Lower lobe of right lung (tissue), 2 donors: Measurements from ENCODE around the gene PLS1. TPM values are rescaled to one million over a fixed set of nuclear protein-coding genes. Genes with fewer than 3 reads are reported as not detected.

ENCODE experiments used
- ATAC-seq, 2 donors: fragments of 200-7000 bp; cut with Tn5 transposase; one replicate each; pipeline ENCODE4 v1.9.1; 2020 to 2022; ENCODE audit warnings: mild to moderate bottlenecking in 2 of 2, moderate library complexity in 2 of 2
- DNase-seq: peaks from one replicate; pipeline ENCODE4 v3.0.0-alpha.2; 2020
- H3K27ac ChIP-seq: fragments of 200-600 bp; one replicate; pipeline ENCODE4 v1.8.0; 2022
- H3K27me3 ChIP-seq: fragments of 200-600 bp; one replicate; pipeline ENCODE4 v1.8.0; 2022; ENCODE audit warnings: low read depth
- H3K36me3 ChIP-seq: fragments of 200-600 bp; one replicate; pipeline ENCODE4 v1.8.0; 2022; ENCODE audit warnings: mild to moderate bottlenecking
- H3K4me1 ChIP-seq: fragments of 200-600 bp; one replicate; pipeline ENCODE4 v1.8.0; 2022
- H3K4me3 ChIP-seq: fragments of 200-600 bp; one replicate; pipeline ENCODE4 v1.8.0; 2022; ENCODE audit warnings: mild to moderate bottlenecking
- H3K9me3 ChIP-seq: fragments of 200-600 bp; one replicate; pipeline ENCODE4 v1.8.0; 2022
- intact Hi-C: fragments of 100-400 bp; cut with DNase I; formaldehyde crosslinking; loops from one replicate; pipeline ENCODE4 v1.11.0; 2022
- total RNA-seq: library from RNA; stranded (reverse); fragmentation: NEBNext Ultra II Directional; extraction: Animal tissue kit (Norgen Biotek cat#: 25700); gene quantifications from one replicate; pipeline ENCODE4 v1.2.1, GENCODE V29; 2021
- TF ChIP-seq, protein P1 (sequence below): fragments of 200-600 bp; IDR thresholded peaks from one replicate; pipeline ENCODE4 v1.8.0; 2022; ENCODE audit warnings: antibody characterized with exemption, mild to moderate bottlenecking
- donor health status: DM: no; HTN: yes; CAD: no; lungs with severe emphysema.

The PLS1 gene
- total RNA-seq, 1 donor from 2014 or later = 23.9 TPM

DNA sequence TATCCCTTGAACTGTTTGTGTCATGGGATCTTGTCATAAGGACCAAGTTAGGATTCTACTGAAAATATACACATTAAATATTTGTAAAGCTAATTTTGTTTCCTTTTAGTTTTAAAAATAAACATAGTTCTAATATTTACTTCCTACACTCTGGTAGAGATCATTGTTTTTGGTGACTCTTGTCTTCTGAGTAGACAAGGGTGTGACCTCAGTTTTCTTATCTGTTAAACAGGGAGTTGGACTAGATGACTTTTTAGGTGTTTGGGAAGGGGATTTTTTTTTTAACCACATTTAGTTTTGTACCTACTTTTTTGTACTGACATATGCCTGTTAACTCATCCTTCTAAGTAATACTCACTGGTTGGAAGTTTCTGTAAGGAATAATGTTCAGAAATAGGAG lies 30.8 kb downstream of the PLS1 start:
- no peak for ATAC-seq
- TF ChIP-seq, protein P1, sequence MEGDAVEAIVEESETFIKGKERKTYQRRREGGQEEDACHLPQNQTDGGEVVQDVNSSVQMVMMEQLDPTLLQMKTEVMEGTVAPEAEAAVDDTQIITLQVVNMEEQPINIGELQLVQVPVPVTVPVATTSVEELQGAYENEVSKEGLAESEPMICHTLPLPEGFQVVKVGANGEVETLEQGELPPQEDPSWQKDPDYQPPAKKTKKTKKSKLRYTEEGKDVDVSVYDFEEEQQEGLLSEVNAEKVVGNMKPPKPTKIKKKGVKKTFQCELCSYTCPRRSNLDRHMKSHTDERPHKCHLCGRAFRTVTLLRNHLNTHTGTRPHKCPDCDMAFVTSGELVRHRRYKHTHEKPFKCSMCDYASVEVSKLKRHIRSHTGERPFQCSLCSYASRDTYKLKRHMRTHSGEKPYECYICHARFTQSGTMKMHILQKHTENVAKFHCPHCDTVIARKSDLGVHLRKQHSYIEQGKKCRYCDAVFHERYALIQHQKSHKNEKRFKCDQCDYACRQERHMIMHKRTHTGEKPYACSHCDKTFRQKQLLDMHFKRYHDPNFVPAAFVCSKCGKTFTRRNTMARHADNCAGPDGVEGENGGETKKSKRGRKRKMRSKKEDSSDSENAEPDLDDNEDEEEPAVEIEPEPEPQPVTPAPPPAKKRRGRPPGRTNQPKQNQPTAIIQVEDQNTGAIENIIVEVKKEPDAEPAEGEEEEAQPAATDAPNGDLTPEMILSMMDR = no peak
- Histone ChIP-seq H3K4me3 (no peak overlapping the region), H3K27me3 (no peaks in the 10 kb centered on the region), H3K36me3 (no peaks in the 10 kb centered on the region), H3K27ac (no peak overlapping the region), H3K9me3 (no peaks in the 10 kb centered on the region), H3K4me1 (no peaks in the 10 kb centered on the region)
- intact Hi-C loops = no loop called here
- DNase-seq = no peak

DNA sequence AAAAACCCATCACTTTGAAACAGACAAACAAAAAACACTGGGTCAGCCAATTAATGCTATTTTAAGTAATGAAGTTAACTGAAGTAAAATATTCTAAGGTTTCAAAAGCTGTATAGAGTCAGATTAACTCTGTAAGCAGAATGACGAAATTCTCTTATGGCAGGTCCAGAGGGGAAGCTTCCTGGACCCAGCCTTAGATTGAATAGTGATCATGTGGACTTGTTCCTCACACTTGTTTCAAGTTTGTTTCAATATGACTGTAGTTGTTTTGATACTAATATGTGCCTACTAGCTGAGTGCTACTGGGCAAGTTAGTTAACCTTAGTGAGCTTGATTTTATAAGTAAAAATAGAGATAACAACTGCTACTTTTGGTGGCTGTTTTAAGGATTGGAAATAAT lies 32.6 kb downstream of the PLS1 start:
- DNase-seq (no peak), ATAC-seq (no peak)
- Histone ChIP-seq H3K36me3 (no peaks in the 10 kb centered on the region), H3K4me1 (no peaks in the 10 kb centered on the region), H3K9me3 (no peaks in the 10 kb centered on the region), H3K4me3 (no peak overlapping the region), H3K27ac (no peak overlapping the region), H3K27me3 (no peaks in the 10 kb centered on the region)
- intact Hi-C loops = no loop called here
- TF ChIP-seq, protein P1 = no peak

DNA sequence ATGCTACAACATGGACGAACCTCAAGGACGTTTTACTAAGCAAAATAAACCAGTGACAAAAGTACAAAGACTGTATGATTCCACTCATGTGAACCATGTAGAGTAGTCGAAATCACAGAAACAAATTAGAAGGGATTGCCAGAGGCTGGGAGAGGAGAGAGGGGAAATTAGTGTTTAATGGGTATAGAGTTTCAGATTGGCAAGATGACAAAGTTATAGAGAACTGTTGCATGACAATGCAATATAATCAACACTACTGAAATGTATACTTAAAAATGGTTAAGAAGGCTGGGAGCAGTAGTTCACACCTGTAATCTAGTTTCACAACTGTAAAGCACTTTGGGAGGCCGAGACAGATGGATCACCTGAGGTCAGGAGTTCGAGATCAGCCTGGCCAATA lies 36.9 kb downstream of the PLS1 start:
- Histone ChIP-seq H3K36me3 (no peaks in the 10 kb centered on the region), H3K9me3 (no peaks in the 10 kb centered on the region), H3K27ac (no peak overlapping the region), H3K27me3 (no peaks in the 10 kb centered on the region), H3K4me3 (no peak overlapping the region), H3K4me1 (no peaks in the 10 kb centered on the region)
- no peak for ATAC-seq
- TF ChIP-seq, protein P1 = no peak
- intact Hi-C loops = no loop called here
- DNase-seq = no peak

DNA sequence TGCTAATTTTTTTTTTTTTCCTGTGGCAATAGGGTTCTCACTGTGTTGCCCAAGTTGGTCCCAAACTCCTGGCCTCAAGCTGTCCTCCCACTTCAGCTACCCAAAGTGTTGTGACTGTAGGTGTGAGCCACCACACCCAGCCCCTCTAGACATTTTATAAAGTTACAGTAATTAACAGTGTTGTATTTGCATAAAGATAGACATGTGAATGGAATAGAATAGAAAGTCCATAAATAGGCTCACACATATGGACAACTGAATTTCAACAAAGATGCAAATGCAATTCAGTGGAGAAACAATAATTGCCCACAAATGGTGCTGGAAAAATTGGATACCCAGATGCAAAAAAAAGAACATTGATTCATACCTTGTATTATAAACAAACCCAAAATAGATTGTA lies 39.9 kb downstream of the PLS1 start:
- H3K27me3 ChIP-seq = no peaks in the 10 kb centered on the region

DNA sequence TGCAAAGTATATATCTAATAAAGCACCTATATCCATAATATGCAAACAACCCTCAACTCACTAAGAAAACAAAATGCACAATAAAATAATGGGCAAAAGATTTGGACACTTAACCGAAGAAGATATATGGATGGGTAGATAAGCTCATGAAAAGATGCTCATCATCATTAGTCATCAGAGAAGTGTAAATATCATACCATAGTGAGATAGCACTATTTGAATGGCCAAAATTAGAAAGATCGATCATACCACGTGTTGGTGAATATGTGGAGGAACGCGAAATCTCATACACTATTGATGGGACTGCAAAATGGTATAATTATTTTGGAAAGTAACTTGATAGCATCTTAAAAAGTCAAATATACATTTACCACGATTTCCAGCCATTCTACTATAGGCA lies 40.5 kb downstream of the PLS1 start:
- Histone ChIP-seq H3K9me3 (no peaks in the 10 kb centered on the region), H3K27me3 (no peaks in the 10 kb centered on the region), H3K4me3 (no peak overlapping the region), H3K36me3 (no peaks in the 10 kb centered on the region), H3K4me1 (no peaks in the 10 kb centered on the region), H3K27ac (no peak overlapping the region)
- intact Hi-C loops = no loop called here
- TF ChIP-seq, protein P1 = no peak
- DNase-seq (no peak), ATAC-seq (no peak)

More for the DNA sequence above, 39.9 kb downstream of the PLS1 start:
- DNase-seq (no peak), ATAC-seq (no peak)
- Histone ChIP-seq H3K36me3 (no peaks in the 10 kb centered on the region), H3K27ac (no peak overlapping the region), H3K9me3 (no peaks in the 10 kb centered on the region), H3K4me1 (no peaks in the 10 kb centered on the region), H3K4me3 (no peak overlapping the region)
- intact Hi-C loops = no loop called here
- TF ChIP-seq, protein P1 = no peak

DNA sequence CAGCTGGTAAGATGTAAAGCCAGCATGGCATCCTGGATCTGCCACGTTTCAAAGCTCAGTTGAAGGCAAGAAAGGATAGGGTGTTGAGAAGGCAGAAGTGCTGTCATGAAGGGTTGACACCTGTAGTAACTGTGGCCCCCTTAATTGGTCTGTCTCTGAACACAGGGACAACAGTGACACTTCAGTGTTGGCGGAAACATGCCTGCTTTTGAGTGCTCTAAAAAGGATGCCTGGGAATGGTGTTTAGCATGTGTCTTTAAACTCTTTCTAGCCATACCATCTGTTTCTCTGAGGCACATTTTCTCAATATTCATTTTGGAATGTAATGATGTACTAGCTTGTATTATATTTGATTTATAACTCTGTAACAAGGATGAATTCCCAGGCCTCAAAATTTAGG lies 42.1 kb downstream of the PLS1 start:
- Histone ChIP-seq H3K27ac (no peak overlapping the region), H3K4me1 (no peaks in the 10 kb centered on the region), H3K27me3 (no peaks in the 10 kb centered on the region), H3K9me3 (no peaks in the 10 kb centered on the region), H3K36me3 (no peaks in the 10 kb centered on the region), H3K4me3 (no peak overlapping the region)
- DNase-seq (no peak), ATAC-seq (no peak)
- TF ChIP-seq, protein P1 = no peak
- intact Hi-C loops = no loop called here
